ENCODE results near the gene PKP1.

Gene PKP1

DNA sequence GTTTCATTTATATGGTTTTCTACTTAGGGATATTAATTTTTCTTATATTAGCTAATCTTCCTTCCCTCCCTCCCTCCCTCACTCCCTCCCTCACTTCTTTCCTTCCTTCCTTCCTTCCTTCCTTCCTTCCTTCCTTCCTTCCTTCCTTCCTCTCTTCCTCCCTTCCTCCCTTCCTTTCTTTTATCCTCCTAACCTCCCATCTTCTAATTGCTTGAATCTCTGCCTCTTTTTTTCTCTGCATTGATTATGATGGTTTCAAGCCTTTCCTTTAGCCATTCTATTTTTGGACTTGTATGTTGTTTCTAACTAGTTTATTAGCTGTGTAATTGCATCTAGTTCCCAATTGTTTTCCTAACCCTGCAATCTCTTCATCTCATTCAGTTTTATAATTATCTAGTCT is 17.0 kb upstream of the PKP1 start:
- no peak overlapping the region for H3K9ac ChIP-seq
- H3K4me1 ChIP-seq (ENCODE audit: low read depth, poor library complexity, severe bottlenecking), result no peaks in the 10 kb centered on the region

DNA sequence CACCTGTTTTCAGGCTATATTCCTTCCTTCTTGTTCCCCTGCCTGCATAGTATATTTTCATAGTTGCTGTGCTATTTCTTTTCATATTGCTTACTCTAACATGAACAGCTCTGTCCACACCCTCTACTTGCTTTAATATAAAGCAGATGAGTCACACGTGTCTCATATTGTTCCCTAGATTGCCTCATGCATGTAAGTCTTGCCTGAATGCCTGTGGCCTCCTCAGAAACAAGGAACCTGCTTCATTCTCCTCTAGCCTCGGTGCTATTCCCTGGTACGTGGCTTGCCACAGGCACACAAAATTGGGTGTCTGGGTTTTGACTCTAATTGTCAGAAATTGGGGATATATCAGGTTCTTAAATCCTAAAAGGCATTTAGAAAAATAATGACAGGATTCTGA is 16.5 kb upstream of the PKP1 start:
- H3K4me3 ChIP-seq (IDR thresholded peaks at IDR 0.05; ENCODE audit: insufficient read depth, low read depth, low read length), result no peak overlapping the region
- TF ChIP-seq, protein P1, sequence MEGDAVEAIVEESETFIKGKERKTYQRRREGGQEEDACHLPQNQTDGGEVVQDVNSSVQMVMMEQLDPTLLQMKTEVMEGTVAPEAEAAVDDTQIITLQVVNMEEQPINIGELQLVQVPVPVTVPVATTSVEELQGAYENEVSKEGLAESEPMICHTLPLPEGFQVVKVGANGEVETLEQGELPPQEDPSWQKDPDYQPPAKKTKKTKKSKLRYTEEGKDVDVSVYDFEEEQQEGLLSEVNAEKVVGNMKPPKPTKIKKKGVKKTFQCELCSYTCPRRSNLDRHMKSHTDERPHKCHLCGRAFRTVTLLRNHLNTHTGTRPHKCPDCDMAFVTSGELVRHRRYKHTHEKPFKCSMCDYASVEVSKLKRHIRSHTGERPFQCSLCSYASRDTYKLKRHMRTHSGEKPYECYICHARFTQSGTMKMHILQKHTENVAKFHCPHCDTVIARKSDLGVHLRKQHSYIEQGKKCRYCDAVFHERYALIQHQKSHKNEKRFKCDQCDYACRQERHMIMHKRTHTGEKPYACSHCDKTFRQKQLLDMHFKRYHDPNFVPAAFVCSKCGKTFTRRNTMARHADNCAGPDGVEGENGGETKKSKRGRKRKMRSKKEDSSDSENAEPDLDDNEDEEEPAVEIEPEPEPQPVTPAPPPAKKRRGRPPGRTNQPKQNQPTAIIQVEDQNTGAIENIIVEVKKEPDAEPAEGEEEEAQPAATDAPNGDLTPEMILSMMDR (conservative IDR thresholded peaks at IDR 0.05; ENCODE audit: low read depth, low read length), result no peak
- no peaks in the 10 kb centered on the region for H3K4me1 ChIP-seq (ENCODE audit: low read depth, poor library complexity, severe bottlenecking)
- H3K27ac ChIP-seq, result no peak overlapping the region
- H3K79me2 ChIP-seq (ENCODE audit: insufficient read depth, low read depth), result no peaks in the 10 kb centered on the region
- H2AFZ ChIP-seq (ENCODE audit: low read depth), result no peak overlapping the region
- H3K4me2 ChIP-seq, result no peak overlapping the region
- no peak overlapping the region for H3K9ac ChIP-seq
- no peaks in the 10 kb centered on the region for H3K27me3 ChIP-seq (ENCODE audit: insufficient read depth, low read depth)
- H3K36me3 ChIP-seq (ENCODE audit: insufficient read depth), result no peaks in the 10 kb centered on the region
- no peaks in the 10 kb centered on the region for H4K20me1 ChIP-seq (ENCODE audit: insufficient read depth)

More for the DNA sequence above, 17.0 kb upstream of the PKP1 start:
- H3K4me3 ChIP-seq (IDR thresholded peaks at IDR 0.05; ENCODE audit: insufficient read depth, low read depth, low read length), result no peak overlapping the region
- H3K36me3 ChIP-seq (ENCODE audit: insufficient read depth), result no peaks in the 10 kb centered on the region
- H3K27ac ChIP-seq, result no peak overlapping the region
- H2AFZ ChIP-seq (ENCODE audit: low read depth), result no peak overlapping the region
- TF ChIP-seq, protein P1 (conservative IDR thresholded peaks at IDR 0.05; ENCODE audit: low read depth, low read length), result no peak
- H3K4me2 ChIP-seq, result no peak overlapping the region
- H3K79me2 ChIP-seq (ENCODE audit: insufficient read depth, low read depth), result no peaks in the 10 kb centered on the region
- no peaks in the 10 kb centered on the region for H3K27me3 ChIP-seq (ENCODE audit: insufficient read depth, low read depth)
- H4K20me1 ChIP-seq (ENCODE audit: insufficient read depth), result no peaks in the 10 kb centered on the region

DNA sequence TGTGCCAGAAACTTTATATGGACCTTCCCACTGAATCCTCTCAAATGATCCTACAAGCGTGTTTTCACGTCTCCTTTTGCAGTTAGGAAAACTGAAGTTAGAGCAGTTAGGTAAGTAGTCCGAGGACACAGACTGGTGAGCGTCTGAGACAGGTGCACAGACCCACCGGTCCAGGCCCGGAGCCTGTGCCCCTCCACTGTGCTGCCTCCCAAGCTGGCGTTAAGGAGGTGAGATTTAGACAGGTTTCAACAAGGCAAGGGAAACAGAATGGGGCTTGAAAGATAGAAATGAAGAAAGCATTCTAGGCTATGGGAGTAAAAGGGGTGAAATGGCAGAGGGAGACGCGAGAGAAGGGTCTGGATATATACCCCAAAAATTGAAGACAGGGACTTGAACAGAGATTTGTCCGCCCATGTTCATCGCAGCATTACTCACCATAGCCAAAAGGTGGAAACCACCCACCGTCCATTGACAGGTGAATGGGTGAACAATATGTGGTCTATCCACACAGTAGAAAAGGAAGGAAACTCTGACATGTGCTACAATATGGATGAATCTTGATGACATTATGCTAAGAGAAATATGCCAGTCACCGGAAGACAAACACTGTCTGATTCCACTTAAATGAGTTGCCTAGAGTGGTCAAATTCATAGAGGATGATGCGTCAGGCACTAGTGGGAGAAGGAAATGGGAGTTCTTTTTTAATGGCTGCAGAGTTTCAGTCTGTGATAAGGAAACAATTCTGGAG is 15.7 kb upstream of the PKP1 start:
- no peak overlapping the region for H3K4me2 ChIP-seq
- H3K4me3 ChIP-seq (IDR thresholded peaks at IDR 0.05; ENCODE audit: insufficient read depth, low read depth, low read length), result no peak overlapping the region
- H4K20me1 ChIP-seq (ENCODE audit: insufficient read depth), result no peaks in the 10 kb centered on the region
- H3K4me1 ChIP-seq (ENCODE audit: low read depth, poor library complexity, severe bottlenecking), result no peaks in the 10 kb centered on the region
- no peaks in the 10 kb centered on the region for H3K27me3 ChIP-seq (ENCODE audit: insufficient read depth, low read depth)
- TF ChIP-seq, protein P1 (conservative IDR thresholded peaks at IDR 0.05; ENCODE audit: low read depth, low read length), result no peak
- H3K36me3 ChIP-seq (ENCODE audit: insufficient read depth), result no peaks in the 10 kb centered on the region
- no peak overlapping the region for H2AFZ ChIP-seq (ENCODE audit: low read depth)
- H3K79me2 ChIP-seq (ENCODE audit: insufficient read depth, low read depth), result no peaks in the 10 kb centered on the region
- no peak overlapping the region for H3K9ac ChIP-seq
- H3K27ac ChIP-seq, result no peak overlapping the region

DNA sequence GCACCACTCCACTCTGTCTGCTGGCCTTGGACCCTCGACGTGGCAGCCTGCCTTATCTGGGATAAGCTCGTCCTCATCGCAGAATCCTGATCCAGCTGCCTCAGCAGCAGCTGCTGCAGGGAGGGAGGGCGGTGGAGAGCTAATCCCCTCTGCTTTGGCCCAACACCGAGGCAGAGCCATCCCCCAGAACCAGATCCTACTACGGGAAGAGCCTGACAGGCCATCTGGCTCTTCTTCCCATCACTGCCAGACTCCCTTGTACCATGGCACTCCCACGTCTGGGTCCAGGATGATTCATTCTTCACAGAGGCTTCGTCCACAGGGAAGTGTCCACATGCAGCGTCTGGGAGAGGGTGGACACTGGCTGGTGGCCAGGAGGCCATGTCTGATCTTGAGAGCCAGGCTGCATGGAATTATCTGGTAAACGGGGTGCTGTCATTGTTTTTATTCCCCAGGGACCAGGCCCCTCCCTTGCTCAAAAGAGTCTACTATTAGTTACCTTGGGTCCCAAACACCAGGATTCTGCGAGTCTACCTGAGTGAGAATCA is 14.6 kb upstream of the PKP1 start:
- H3K4me1 ChIP-seq (ENCODE audit: low read depth, poor library complexity, severe bottlenecking), result no peaks in the 10 kb centered on the region
- no peak overlapping the region for H3K9ac ChIP-seq
- H3K4me2 ChIP-seq, result no peak overlapping the region
- H2AFZ ChIP-seq (ENCODE audit: low read depth), result no peak overlapping the region
- no peaks in the 10 kb centered on the region for H3K79me2 ChIP-seq (ENCODE audit: insufficient read depth, low read depth)
- H3K27ac ChIP-seq, result no peak overlapping the region
- H3K27me3 ChIP-seq (ENCODE audit: insufficient read depth, low read depth), result no peaks in the 10 kb centered on the region
- H4K20me1 ChIP-seq (ENCODE audit: insufficient read depth), result no peaks in the 10 kb centered on the region
- TF ChIP-seq, protein P1 (conservative IDR thresholded peaks at IDR 0.05; ENCODE audit: low read depth, low read length), result no peak
- H3K36me3 ChIP-seq (ENCODE audit: insufficient read depth), result no peaks in the 10 kb centered on the region
- no peak overlapping the region for H3K4me3 ChIP-seq (IDR thresholded peaks at IDR 0.05; ENCODE audit: insufficient read depth, low read depth, low read length)

All from KMS-11 (cell line).